ENCODE measurements around the gene TRAF3. TPM values are rescaled to one million over a fixed set of nuclear protein-coding genes. Genes with fewer than 3 reads are reported as not detected.

Gene TRAF3, protein sequence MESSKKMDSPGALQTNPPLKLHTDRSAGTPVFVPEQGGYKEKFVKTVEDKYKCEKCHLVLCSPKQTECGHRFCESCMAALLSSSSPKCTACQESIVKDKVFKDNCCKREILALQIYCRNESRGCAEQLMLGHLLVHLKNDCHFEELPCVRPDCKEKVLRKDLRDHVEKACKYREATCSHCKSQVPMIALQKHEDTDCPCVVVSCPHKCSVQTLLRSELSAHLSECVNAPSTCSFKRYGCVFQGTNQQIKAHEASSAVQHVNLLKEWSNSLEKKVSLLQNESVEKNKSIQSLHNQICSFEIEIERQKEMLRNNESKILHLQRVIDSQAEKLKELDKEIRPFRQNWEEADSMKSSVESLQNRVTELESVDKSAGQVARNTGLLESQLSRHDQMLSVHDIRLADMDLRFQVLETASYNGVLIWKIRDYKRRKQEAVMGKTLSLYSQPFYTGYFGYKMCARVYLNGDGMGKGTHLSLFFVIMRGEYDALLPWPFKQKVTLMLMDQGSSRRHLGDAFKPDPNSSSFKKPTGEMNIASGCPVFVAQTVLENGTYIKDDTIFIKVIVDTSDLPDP
- 10 to 100 TPM in 1 of 4 donors, 1 to 10 TPM in 3; 5.5 to 14.7 (median 6.9) TPM for total RNA-seq

GRCh38 chr14:102776761-102777710 lies at the start of gene TRAF3:
Gene TRAF3, plus strand, starts transcription at chr14:102777449. Its CDS starts 92,753 bp downstream, at chr14:102870202.
- H3K9me3 ChIP-seq = no peaks in the 10 kb centered on the region
- ATAC-seq (peak; percentile 59 to 65), DNase-seq (no peak)
- no peaks in the 10 kb centered on the region for H3K36me3 ChIP-seq
- H3K27ac ChIP-seq = peak within 1 kb of the TSS; percentile 63 to 79 (median 69)
- TF ChIP-seq POLR2A (IDR thresholded peaks at IDR 0.05) (no peak), CTCF (IDR thresholded peaks at IDR 0.05 in 4 of 5, conservative IDR thresholded peaks at IDR 0.05 in 1 of 5) (no peak)
- no peaks in the 10 kb centered on the region for H3K27me3 ChIP-seq
- H3K4me1 ChIP-seq = peaks cover 5 to 9% of the 10 kb centered on the region in 2 donors
- peak within 1 kb of the TSS; percentile 47 to 87 (median 66) for H3K4me3 ChIP-seq
- in situ Hi-C loops (cut with MboI; ENCODE audit: low sequenced_read_pairs in 4 of 4) (loop anchor here in 1 of 4 donors (10.0 kb wide), 1 partner anchor 138 kb away; no protein-coding TSS in a partner anchor), intact Hi-C loops (cut with DNase I; ENCODE audit: low total_unique reads) (loop anchor here (5.0 kb wide), 4 partner anchors 45 to 185 kb away; partner anchors contain the start of gene RCOR1)

DNA sequence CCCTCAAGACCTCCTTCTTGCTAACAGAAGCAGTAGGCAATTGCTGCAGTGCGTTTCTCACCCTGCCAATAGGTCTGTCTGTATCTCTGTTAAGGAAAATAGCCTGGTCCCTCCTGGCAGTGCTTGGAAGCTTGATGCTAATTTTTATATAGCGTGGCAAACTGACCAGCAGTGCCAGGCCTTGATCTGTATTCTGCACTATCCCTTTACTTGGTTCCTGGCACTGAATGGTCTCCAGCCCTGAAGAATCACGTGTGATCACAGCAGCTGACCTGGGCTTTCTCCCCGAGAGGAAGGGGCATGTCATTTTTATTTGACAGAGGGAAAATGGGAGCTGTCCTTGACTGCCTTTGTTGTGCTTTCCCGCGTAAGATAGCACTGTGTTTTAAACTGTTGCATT lies 48.7 kb upstream of the TRAF3 start:
- intact Hi-C loops (cut with DNase I; ENCODE audit: low total_unique reads) = no loop called here

DNA sequence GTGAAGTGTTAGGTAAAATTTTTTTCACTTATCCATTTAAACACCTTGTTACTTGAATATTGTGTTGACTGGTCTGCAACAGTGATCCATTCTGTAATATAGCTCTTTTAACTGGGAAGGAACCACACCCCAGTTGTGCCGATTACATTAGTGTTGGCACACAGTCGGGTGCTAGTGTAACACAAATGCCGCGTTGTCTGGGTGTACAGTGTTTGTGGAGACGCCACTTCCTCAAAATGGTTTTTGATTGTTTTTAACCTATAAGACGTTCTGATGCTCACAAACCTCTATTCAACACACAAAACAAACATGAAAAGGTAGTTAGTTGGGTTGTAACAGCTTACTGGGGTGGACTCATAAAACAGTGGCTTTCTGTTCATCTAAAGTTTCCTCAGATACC lies 48.0 kb upstream of the TRAF3 start:
- TF ChIP-seq CTCF (IDR thresholded peaks at IDR 0.05 in 4 of 5, conservative IDR thresholded peaks at IDR 0.05 in 1 of 5) (no peak), POLR2A (IDR thresholded peaks at IDR 0.05) (no peak)
- Histone ChIP-seq H3K9me3 (no peaks in the 10 kb centered on the region), H3K27ac (no peak overlapping the region), H3K4me3 (no peak overlapping the region), H3K36me3 (peaks cover 0 to 21% of the 10 kb centered on the region in 2 donors), H3K27me3 (no peaks in the 10 kb centered on the region), H3K4me1 (no peaks in the 10 kb centered on the region)
- in situ Hi-C loops (cut with MboI; ENCODE audit: low sequenced_read_pairs in 4 of 4) (no loop called here), intact Hi-C loops (cut with DNase I; ENCODE audit: low total_unique reads) (no loop called here)
- ATAC-seq (no peak), DNase-seq (no peak)

More for the DNA sequence above, 48.7 kb upstream of the TRAF3 start:
- H3K4me1 ChIP-seq = no peaks in the 10 kb centered on the region
- no peak for TF ChIP-seq POLR2A (IDR thresholded peaks at IDR 0.05)
- no peak for TF ChIP-seq CTCF (IDR thresholded peaks at IDR 0.05 in 4 of 5, conservative IDR thresholded peaks at IDR 0.05 in 1 of 5)
- no peak overlapping the region for H3K27ac ChIP-seq
- H3K36me3 ChIP-seq = peaks cover 0 to 27% of the 10 kb centered on the region in 2 donors
- H3K27me3 ChIP-seq = no peaks in the 10 kb centered on the region
- no peaks in the 10 kb centered on the region for H3K9me3 ChIP-seq
- DNase-seq (no peak), ATAC-seq (no peak)
- H3K4me3 ChIP-seq = no peak overlapping the region
- in situ Hi-C loops (cut with MboI; ENCODE audit: low sequenced_read_pairs in 4 of 4) = no loop called here

GRCh38 chr14:102729825-102730224 lies 47.4 kb upstream of the TRAF3 start:
- H3K27me3 ChIP-seq = no peaks in the 10 kb centered on the region
- intact Hi-C loops (cut with DNase I; ENCODE audit: low total_unique reads) = no loop called here
- TF ChIP-seq CTCF (IDR thresholded peaks at IDR 0.05 in 4 of 5, conservative IDR thresholded peaks at IDR 0.05 in 1 of 5) (no peak), POLR2A (IDR thresholded peaks at IDR 0.05) (no peak)
- H3K36me3 ChIP-seq = peaks cover 0 to 21% of the 10 kb centered on the region in 2 donors
- no peaks in the 10 kb centered on the region for H3K4me1 ChIP-seq
- no peak overlapping the region for H3K27ac ChIP-seq
- DNase-seq (no peak), ATAC-seq (no peak)
- H3K4me3 ChIP-seq = no peak overlapping the region
- in situ Hi-C loops (cut with MboI; ENCODE audit: low sequenced_read_pairs in 4 of 4) = no loop called here
- H3K9me3 ChIP-seq = no peaks in the 10 kb centered on the region
